ENCODE measurements around the gene CAB39.
"Not testable (repeated sequence)": the region's sequence is repeated elsewhere in the genome, so short reads cannot be mapped to it uniquely, and the experiment has no call there.

CAB39 gene

DNA sequence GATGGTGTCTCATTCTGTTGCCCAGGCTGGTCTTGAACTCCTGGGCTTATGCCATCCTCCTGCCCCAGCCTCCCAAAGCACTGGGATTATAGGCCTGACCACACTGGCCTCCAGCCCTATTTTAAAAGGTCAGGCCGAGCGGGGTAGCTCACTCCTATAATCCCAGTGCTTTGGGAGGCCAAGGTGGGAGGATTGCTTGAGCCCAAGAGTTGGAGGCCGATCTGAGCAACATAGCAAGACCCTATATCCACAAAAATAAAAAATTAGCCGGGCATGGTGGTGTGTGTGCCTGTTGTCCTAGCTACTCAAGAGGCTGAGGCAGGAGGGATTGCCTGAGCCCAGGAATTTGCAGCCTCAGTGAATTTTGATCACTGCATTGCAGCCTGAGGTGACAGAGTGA, 3.9 kb downstream of the CAB39 start:
- no peak for DNase-seq

DNA sequence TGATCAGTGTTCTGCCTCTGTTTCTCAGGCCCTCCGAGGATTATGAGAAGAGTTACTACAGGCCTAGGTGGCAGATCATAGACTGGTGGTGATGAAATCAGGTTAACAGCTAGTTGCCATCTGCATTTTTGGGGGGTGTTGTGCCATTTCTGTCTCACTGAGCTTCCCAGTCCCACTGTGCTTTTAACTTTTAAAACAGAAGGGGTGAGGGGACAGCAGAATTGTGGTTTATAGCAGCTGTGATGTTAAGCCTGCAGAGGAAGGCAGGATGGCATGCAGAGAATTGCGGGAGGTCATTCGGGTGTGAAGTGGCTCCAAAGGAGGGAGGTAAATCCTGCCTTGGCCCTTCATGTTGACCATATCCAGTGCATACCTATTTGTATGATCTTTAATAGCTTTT, 5.0 kb downstream of the CAB39 start:
- no peak for DNase-seq

DNA sequence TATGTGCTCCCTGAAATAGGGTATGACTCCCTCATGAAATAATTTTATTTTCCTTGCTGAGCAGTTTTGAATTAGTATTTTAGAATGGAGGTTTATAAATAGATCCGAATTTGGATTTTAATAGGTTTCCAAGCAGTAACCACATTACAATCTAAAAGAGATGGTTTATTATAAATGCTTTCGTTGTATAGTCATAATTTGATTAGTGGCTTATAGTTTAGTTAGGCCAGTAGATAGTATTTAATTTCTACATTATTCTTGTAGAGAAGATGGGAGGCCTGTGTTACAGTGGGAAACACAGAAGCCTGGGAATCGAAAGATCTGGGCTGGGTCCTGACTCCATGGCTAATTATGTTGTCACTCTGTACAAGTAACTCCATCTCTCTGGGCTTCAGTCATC, 6.7 kb downstream of the CAB39 start:
- DNase-seq, result no peak

DNA sequence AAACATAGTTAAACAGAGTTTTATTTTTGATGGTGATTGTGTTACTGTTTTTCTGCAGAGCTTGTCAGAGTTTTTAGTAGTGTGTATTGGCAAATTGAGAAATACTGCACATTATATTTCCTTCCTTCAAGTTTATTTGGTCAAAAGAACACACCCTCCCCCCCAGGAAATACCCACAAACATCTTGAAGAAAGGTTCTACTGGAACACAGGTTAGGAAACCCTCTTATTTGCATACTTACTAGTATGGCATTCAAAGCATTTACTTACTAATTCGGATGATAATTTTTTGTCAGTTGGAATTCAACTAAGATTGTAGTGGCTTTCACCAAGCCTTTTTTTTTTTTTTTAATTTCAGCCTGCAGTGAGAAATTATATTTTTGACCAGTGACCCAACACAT, 9.1 kb downstream of the CAB39 start:
- DNase-seq, result no peak

DNA sequence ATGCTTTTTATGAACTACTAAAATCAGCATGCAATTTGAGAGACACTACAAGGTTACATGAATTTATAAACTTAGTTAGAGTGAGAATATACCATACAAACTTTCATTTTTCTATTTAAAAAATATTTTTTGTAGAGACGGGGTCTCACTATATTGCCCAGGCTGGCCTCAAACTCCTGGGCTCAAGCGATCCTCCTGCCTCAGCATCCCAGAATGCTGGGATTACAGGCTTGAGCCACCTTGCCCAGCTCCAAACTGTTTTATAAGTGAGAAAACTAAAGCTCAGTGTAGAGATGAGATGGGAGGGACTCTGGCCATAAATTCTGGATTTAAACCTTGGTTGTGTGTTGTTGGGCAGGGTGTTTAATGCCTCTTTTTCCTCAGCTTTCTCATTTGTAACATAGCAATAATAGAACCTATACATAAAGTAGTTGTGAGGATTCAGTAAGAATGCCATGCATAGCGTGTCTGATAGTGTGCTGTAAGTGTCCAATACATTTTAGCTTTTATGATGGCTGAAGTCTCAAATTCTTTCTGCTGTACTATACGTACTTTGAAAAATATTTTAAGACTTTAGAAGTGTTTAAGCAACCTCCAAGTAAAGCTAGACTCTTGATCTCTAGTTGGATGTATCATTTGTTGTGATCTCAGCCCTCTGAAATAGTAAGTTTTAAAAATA, 9.7 kb downstream of the CAB39 start:
- no peak for DNase-seq

DNA sequence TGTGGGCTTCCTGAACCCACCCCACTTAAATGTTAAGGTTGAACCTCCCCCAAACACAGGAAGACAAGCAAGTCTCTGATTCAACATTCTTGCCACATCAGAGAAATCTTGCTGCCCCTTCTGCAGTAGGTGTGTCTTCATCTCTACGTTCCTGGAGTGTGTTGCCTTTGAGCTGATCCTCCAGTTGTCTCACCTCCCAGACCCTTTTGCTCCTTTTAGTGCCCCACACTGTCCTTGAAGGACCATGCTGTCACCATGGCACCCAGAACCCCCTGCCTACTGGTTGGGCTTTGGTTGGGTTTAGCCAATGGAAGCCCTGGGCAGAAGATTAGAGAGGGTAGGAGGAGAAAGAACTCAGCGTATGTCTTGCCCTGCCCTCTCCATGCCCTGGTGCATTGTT, 10.7 kb downstream of the CAB39 start:
- no peak for DNase-seq

DNA sequence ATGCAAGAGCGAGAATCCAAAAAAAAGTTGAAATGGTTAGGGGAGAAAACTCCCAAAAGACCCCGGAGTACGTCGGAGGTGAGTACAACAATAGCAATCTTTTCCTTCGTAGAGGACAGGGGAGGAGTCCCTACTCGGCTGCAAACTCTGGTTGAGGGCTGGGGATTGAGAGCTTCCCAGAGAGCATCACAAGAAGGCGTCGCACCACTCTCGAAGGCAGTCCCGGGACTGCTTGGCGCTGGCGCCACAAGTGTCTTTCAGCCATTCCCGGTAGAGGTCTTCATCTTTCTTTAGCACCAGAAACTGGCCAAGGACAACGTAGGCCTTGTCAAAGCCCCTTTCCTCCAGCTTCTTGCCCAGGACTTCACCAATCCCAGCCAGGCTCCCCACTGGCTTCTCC, 12.3 kb downstream of the CAB39 start:
- not testable (repeated sequence) for DNase-seq

DNA sequence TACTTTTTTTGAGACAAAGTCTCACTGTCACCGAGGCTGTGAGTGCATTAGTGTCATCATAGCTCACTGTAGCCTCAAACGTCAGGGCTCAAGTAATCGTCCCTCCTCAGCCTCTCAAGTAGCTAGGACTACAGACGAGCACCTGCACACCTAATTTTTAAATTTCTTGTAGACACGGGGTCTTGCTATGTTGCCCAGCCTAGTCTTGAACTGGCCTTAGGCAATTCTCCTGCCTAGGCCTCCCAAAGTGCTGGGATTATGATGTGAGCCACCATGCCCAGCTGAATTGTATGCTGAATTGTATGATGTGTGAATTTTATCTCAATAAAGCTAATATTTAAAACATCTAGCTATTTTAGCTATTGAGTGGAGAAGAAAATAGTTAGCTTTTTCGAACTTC, 18.9 kb downstream of the CAB39 start:
- no peak for DNase-seq

DNA sequence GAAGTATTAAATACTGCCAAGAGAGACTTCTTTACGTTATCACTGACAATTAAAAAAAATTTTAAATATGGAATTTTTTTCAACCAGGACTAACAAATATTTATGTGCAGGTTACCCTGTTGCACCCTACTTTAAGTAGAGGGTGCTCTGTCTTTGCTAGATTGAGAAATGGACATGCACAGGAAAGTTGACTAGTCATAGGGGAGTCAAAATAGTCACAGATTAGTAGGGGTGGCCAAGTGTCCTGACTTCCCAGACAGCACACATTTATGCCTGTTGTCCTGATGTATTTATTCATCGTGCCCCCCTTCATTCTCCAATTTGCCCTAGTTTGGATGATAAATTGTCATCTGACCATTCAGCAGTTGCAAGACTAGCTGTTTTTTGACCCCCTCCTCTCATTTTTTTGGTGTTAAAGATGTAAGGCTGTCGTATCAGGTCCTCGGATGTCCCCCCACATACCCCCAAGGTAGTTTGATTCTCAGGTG, 20.3 kb downstream of the CAB39 start:
- no peak for DNase-seq

DNA sequence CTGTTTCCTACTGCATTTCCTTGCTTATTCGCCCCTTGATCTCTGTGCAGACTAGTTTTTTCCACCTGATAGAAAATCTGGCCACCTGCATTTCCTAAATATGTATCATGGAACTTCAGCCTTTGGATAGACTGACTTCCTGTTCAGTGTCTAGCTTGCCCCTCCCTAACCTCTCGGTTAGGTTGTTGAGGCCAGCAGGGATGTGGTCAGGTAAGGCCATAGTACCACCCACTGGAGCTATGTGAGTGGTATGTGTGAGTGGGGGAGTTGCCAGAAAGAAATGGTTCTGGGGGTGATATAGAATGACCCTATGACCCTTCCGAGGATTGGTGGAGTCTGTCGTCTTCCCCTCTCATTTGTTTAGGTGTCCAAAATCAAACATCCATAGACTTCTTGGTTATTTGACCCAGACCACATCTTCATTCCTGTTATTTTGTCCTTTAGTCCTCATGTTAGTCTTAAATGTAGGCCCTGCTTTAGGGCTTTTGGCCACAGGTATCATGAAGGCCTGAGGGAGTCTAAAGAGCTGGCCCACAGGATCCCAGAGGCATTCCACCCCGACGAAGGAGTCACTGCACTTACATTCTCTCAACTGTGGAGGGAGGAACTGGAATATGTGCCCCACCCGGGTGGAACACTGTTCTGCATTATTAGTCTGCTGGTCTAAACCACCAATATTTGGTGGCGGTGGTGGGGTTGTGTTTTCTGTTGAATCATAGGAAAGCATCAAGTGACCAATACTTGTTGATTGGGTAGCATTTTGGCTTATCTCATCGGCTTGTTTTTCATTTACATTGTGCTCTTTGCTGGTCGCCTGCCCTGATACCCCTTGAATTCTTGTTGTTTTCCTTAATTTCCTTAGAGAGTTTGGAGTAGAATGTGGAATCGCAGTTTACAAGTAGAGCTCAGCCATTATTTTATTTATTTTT, 21.9 kb downstream of the CAB39 start:
- no peak for DNase-seq

DNA sequence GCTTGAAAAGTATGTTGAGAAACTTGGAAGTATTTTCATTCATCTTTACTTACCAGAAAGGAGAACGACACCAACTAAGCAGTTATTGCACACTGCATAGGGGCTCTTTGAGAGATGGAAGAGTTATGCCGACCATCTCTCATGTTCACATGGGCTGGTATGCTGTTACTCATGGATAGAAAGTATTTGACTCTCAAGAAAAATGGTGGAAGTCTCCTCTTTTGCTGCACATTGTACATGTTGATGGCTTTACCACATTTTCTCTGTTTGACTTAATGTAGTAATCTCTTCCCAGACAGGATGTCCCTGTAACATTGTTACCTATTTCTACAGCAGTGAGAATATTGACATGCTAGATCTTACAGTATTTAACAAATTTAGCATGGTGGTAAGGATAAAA, 23.2 kb downstream of the CAB39 start:
- DNase-seq, result no peak

DNA sequence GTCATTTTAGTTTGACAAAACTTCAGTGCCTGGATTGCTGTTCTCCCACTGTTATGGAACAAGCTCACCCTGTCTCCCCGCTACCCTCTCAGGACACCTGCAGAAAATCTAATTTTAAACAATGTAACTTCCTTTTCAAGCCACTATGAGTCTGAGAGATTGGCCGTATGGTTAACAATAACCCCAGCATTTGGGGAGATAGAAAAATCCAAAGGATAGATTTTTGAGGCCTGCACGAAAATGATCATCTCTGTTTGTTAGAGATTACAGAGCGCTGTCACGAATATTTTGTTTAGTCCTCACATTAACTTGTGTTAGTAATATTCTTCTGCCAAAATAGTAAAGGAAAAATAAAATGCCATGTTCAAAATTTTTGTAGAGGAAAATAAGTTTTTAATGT, 24.7 kb downstream of the CAB39 start:
- no peak for DNase-seq

DNA sequence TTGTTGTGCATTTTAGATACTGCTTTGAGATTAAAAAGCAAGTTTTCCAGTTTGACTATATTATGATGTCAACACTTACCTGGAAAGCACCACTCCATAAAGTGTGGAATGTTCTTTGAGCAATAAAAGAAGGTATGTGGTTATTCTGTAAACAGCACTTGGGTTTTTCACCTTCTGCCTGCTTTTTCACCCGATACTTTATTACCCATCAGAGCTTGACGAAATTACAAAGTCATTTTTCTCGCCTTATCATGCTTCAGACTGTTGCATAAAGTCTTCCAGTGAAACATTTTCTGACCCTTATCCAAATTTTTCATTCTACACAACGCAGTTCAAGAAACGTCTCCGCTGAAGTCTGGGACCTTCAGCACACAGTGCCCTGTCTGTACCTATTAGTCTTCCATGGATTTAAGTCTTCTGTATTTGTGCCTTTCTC, 25.2 kb downstream of the CAB39 start:
- DNase-seq, result no peak

DNA sequence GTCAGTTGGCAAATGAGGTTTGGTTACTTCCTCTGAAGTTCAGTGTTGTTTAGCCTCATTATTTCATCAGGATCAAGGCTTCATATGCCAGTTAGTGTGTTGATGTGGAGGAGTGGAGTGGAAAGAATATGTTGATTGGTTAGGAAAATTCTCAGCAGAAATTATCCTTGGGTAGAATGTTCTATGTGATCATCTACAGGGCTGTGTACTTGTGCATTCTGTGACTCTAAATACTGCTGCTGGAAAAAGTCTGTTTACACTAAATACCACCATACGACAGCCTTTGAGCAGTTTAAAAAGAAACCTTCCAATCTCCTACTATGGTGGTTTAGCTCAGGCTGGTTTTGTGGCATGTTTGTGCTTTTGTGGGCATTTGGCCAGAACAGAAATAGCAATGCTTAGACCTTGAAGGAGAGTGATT, 25.8 kb downstream of the CAB39 start:
- no peak for DNase-seq

DNA sequence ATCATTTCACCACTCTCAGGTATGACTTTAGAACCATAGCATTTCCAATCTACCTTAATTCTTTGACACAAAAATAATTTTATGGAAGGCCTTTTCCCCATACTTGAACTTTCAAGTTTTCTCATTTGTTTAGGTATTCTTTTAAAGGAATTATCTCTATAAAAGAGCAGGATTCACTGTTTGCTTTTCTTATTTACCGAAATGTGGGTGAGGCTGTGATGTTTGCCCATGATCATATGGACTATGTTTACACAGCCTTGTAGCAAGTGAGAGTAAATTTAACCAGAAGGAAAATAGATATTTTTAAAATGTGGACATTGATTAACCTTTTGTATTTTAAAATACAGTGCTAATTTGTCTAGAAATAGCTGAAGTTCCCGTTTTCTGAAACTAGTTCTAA, 26.3 kb downstream of the CAB39 start:
- no peak for DNase-seq

DNA sequence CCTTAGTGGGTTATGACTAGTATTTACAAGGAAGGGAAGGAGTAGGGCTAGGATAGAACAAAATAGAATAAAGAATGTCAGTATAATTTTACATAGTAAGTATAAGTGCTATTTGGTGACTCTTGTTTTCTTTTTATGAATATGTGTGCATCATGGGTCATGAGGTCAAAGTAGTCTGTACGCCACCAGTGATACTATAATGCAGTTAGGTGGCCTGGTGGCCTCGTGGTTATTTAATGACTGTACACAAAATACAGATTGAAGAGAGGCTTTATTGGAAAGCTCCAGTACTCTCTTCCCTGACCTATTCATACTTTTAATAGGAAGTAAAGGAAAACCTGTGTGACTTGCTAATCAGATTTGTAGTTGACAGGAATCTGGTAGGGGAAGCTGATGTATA, 27.3 kb downstream of the CAB39 start:
- no peak for DNase-seq

DNA sequence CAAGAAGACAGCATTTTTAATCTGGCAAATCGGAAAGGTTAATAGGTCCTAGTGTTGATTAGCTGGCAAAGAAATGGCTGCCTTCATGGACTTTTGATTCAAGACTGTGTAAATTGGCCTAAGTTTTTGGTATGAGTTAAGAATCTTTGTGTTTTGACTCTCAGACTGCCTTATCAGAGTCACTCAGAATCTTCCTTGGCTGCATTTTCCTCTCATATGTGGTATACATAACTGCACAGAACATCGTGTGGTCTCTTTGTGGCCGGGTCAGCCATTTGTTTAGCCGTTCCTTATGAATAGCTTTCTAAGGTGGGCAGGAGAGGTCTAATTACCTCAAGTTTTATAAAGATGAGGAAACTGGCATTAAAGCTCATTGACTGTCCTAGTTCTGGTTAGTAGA, 30.1 kb downstream of the CAB39 start:
- no peak for DNase-seq

DNA sequence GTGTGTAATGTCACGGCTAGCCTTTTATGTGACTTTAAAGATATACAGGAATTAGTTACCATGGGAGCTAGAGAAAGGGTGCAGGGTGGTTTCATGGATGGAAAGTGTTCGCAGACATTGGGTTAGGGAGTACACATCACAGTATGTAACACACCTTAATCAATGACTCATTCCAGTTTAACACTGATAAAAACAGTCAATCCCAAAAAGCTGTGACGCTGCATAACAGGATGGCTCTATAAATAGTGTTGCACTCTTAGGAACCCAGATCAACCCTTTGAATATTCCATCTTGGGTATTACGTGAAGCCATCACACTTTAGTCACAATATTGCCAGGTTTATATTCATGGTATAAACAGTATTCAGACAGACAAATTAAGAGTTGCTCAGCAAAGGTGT, 33.6 kb downstream of the CAB39 start:
- no peak for DNase-seq

DNA sequence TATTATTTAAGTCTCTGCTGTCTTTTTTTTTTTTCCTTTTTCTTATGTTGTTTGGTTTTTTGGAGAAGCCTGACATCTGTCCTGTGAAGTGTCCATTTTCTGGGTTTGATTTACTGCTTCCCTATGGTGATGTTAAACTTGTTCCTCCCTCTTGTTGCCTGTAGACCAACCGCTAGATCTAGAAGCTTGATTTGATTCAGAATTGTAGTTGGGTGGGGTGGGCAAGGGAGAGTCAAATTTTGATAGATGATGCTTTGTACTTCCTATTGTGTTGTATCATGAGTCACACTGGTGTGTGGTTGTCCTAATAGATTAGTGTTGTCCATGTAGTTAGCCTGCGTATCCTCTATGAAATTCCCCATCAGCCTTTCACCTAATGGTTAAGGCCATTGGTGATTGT, 35.4 kb downstream of the CAB39 start:
- no peak for DNase-seq

DNA sequence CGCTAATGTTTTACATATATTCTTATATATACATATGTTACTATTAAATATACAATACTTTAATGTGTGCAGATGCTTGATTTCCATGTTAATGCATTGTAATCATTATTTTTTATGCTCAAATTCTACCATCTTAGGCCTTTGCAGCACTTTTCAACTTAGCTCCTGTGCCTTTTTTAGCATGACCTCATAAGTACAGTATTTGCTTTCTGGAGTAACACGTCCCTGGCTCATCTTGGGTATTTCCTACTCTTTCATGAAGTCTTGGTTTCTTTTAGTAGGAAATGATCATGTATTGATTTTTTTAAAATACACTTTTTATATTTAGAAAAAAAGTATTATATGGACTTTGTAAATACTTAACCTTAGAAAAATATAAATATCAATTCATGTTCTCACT, 36.5 kb downstream of the CAB39 start:
- DNase-seq, result no peak

DNA sequence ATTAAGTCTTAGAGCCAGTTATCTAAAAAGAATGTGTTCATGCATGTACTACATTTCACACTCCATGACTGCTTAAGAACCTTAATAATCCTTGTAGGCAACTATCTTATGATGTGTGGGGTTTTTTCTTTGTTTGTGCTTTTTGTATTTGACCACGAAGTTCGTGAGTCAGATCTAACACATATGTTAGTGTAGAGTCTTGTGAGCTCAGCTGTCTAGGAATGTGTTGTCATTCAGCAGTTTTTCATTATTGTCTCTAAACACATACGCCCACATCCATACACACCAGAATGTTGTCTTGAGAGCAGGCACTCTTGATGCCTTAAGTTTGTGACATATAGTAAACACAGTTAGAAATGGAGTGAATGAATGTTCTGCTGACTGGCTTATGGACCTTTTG, 38.4 kb downstream of the CAB39 start:
- no peak for DNase-seq

DNA sequence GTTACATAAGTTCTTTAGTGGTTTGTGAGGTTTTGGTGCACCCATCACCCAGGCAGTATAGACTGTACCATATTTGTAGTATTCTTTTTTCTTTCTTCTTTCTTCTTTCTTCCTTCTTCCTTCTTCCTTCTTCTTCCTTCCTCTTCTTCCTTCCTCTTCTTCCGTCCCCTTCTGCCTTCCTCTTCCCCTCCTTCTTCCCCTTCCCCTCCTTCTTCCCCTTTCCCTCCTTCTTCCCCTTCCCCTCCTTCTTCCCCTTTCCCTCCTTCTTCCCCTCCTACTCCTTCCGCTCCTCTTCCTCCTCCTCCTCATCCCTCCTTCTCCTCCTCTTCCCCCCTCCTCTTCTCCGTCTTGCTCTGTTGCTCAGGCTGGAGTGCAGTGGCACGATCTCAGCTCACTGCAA, 41.6 kb downstream of the CAB39 start:
- no peak for DNase-seq

DNA sequence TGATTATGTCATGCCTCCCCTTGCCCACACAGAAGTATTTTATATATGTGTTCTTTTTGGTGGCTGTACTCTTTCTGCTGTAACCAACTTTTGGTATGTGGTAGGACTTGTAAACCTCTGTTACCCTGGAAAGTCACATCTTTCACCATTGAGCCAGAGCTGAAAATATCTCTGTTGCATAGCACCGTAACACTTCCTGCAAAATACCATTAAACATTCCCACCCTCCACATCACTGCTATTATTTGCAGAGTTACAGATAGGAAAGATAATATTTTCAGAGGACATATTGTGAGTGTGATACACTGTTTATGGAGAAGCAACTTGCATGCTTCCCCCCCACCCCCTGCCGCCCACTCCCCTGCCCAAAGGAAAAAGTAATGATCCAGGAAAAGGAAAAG, 44.8 kb downstream of the CAB39 start:
- no peak for DNase-seq
